Astrocyte of the cerebellum (primary cell): ENCODE measurements around the gene HIVEP3.

ENCODE experiments used
- DNase-seq: peaks from one replicate; pipeline ENCODE4 v3.0.0-alpha.2; 2011; ENCODE audit warnings: low read depth
- H3K4me3 ChIP-seq: 2 replicates; pipeline ENCODE4 v1.5.1; 2011; ENCODE audit warnings: mild to moderate bottlenecking, low read depth, low read length, moderate library complexity
- CTCF ChIP-seq: IDR thresholded peaks from 2 replicates; pipeline ENCODE4 v1.5.1; 2012; ENCODE audit warnings: low read length, low read depth, moderate library complexity, mild to moderate bottlenecking; ENCODE audit errors: missing control alignments
- in situ Hi-C: cut with HindIII; loops from 2 replicates; pipeline ENCODE4 v1.10.0; 2017; ENCODE audit warnings: low sequenced_read_pairs

The HIVEP3 gene

GRCh38 chr1:41870076-41870562, 48.6 kb downstream of the HIVEP3 start:
- TF ChIP-seq CTCF: no peak
- in situ Hi-C loops: no loop called here
- DNase-seq: no peak
- H3K4me3 ChIP-seq: no peak overlapping the region

GRCh38 chr1:41868241-41868998, 50.3 kb downstream of the HIVEP3 start:
- in situ Hi-C loops: no loop called here
- TF ChIP-seq CTCF: no peak
- no peak for DNase-seq
- H3K4me3 ChIP-seq: no peak overlapping the region

- no peak overlapping the region for H3K4me3 ChIP-seq
- in situ Hi-C loops: no loop called here
- DNase-seq: no peak
- no peak for TF ChIP-seq CTCF
These were observed 52.4 kb downstream of the HIVEP3 start for GRCh38 chr1:41866285-41866684.

DNA sequence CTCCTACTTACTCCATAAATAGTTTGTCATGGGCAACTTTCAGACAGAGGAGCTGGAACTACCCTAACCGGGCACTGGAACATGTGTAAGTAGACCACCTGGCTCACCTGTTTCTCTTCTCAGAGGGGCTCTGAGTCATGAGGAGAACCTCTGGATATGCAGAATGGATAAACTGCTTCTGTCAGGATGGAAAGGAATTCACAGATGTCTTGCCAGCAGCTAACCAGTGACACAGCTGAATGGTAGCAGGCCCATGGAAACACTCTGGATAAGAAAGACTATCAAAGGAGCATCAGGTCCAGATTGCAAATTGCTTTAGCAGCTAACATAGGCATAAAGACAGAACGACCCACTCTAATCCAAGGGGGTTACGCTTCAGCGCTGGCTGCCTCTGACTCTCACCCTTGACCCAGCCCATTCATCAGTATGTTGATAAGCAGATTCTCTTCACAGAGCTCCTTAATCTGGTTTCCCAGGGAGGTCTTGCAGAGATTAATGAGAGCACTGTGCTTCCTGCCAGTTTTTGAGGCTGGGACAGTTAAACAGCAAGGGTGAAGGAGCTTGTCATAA, 54.2 kb downstream of the HIVEP3 start:
- in situ Hi-C loops: no loop called here
- TF ChIP-seq CTCF: no peak
- no peak for DNase-seq
- H3K4me3 ChIP-seq: no peak overlapping the region

GRCh38 chr1:41863718-41864117, 55.0 kb downstream of the HIVEP3 start:
- DNase-seq: no peak
- no peak for TF ChIP-seq CTCF
- in situ Hi-C loops: no loop called here
- no peak overlapping the region for H3K4me3 ChIP-seq

DNA sequence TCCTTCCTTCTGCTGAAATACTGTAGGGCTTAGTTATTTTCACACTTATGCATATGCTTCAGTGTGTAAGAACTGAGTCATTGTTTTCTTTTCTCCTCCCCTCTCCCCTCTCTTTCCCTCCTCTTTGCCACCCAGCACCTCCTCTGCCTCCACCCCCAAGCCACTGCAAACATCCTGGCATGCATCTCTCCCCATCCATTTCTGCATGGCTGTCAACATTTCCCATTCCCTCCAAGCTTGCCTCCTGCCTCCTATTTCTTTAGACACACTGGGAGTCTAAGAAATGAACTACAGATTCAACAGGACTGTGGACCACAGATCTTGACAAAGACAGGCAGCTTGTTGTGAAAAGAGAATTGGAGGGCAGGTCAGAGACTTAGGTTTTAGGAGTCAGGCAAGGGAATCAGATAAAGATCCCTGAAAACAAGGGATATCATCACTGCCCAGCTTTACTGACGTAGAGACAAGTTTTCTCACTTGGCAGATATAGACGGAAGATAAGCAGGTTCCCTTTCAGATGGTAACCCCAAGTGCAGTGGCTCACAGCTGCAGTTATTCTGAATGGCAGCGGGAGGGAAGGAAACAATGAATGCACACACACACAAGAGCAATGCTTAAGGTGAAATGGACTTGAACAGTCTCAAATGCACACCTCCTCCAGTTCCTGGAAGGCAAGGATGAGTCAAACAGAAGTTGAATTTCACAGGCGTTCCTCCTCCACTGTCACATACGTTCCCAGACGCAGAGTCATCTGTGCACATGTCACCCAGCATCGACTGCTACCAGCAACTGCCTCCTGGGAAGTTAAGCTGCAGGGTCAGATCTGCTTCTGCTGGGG, 56.1 kb downstream of the HIVEP3 start:
- TF ChIP-seq CTCF: no peak
- in situ Hi-C loops: no loop called here
- no peak for DNase-seq
- no peak overlapping the region for H3K4me3 ChIP-seq
